Lower leg skin (tissue), 4 donors: ENCODE data around the gene ZNF474. TPM values are rescaled to one million over a fixed set of nuclear protein-coding genes. Genes with fewer than 3 reads are reported as not detected.

Experiments used
- DNase-seq, 2 donors: peaks; one replicate each; pipeline ENCODE4 v3.0.0-alpha.2; 2019; ENCODE audit warnings: low spot score in 2 of 2
- H3K4me3 ChIP-seq: fragments of 200-600 bp; sonication (generic); 2 replicates; pipeline ENCODE4 v1.5.1; 2017; ENCODE audit warnings: mild to moderate bottlenecking, low read depth; ENCODE audit not compliant: poor library complexity, severe bottlenecking
- POLR2A ChIP-seq, 2 donors: fragments of 450-650 bp; IDR thresholded peaks; one replicate each; pipeline ENCODE4 v1.6.1; 2016 to 2017; ENCODE audit warnings: antibody characterized with exemption in 2 of 2, mild to moderate bottlenecking in 1 of 2, moderate library complexity in 1 of 2
- WGBS, 2 donors: methylation state at CpG; one replicate each; pipeline ENCODE4 v1.1.5; 2018; 5-methylcytosine and 5-hydroxymethylcytosine counted together
- intact Hi-C: fragments of 100-400 bp; cut with DNase I; formaldehyde crosslinking; loops from one replicate; pipeline ENCODE4 v1.15.0; 2023; ENCODE audit warnings: low total_unique reads
- total RNA-seq, 4 donors: library from RNA; depleted of rRNA; stranded (reverse); fragments of >200 nt; gene quantifications; one replicate each; pipeline ENCODE4 v1.1.0, GENCODE V29; 2016
- TF ChIP-seq, protein P1 (sequence below), 3 donors: fragments of 450-650 bp; IDR thresholded peaks; one replicate each; pipeline ENCODE4 v1.5.1; 2016; ENCODE audit warnings: antibody characterized with exemption in 3 of 3, mild to moderate bottlenecking in 3 of 3, moderate library complexity in 2 of 3

Gene ZNF474
- total RNA-seq, 4 donors from 2014 or later, result 0.15 to 0.91 (median 0.68) TPM; not detected in 1

GRCh38 chr5:122110987-122111386 lies 18.4 kb upstream of the ZNF474 start:
- WGBS, 2 donors, result 10 to 23% methylated on average over 3 of the region's 3 CpGs
- no peak for DNase-seq
- intact Hi-C loops, result no loop called here
- TF ChIP-seq, protein P1, sequence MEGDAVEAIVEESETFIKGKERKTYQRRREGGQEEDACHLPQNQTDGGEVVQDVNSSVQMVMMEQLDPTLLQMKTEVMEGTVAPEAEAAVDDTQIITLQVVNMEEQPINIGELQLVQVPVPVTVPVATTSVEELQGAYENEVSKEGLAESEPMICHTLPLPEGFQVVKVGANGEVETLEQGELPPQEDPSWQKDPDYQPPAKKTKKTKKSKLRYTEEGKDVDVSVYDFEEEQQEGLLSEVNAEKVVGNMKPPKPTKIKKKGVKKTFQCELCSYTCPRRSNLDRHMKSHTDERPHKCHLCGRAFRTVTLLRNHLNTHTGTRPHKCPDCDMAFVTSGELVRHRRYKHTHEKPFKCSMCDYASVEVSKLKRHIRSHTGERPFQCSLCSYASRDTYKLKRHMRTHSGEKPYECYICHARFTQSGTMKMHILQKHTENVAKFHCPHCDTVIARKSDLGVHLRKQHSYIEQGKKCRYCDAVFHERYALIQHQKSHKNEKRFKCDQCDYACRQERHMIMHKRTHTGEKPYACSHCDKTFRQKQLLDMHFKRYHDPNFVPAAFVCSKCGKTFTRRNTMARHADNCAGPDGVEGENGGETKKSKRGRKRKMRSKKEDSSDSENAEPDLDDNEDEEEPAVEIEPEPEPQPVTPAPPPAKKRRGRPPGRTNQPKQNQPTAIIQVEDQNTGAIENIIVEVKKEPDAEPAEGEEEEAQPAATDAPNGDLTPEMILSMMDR (IDR thresholded peaks at IDR 0.05), result no peak
- TF ChIP-seq POLR2A (IDR thresholded peaks at IDR 0.05), result no peak
- H3K4me3 ChIP-seq, result no peak overlapping the region

- intact Hi-C loops, result no loop called here
- WGBS, 2 donors, result 50 to 62% methylated on average over 5 of the region's 5 CpGs
- H3K4me3 ChIP-seq, result no peak overlapping the region
- no peak for DNase-seq
- TF ChIP-seq POLR2A (IDR thresholded peaks at IDR 0.05), result no peak
- TF ChIP-seq, protein P1 (IDR thresholded peaks at IDR 0.05), result no peak
These were observed 17.9 kb upstream of the ZNF474 start for GRCh38 chr5:122111460-122111859.

DNA sequence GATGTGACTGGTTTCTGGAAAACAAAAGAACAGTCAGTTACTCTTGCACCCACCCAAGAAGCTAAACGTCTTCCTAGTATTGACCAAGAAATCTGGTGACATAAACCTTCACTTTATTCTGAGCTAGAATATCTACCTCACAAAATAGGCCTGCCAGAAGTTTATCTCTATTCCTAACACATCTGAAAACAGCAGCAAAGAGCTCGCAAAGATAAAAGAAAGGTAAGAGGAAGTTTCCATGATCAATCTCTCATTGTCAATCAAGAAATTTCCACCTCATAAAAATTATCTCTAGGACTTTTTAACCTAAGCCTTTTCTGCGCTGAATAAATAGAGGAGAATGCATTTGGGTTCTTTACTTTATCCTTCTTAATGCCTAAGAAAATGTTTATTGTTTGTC lies 17.3 kb upstream of the ZNF474 start:
- no peak for DNase-seq
- TF ChIP-seq, protein P1 (IDR thresholded peaks at IDR 0.05), result no peak
- TF ChIP-seq POLR2A (IDR thresholded peaks at IDR 0.05), result no peak
- intact Hi-C loops, result no loop called here
- 55 to 60% methylated on average over 3 of the region's 3 CpGs for WGBS, 2 donors
- H3K4me3 ChIP-seq, result no peak overlapping the region

DNA sequence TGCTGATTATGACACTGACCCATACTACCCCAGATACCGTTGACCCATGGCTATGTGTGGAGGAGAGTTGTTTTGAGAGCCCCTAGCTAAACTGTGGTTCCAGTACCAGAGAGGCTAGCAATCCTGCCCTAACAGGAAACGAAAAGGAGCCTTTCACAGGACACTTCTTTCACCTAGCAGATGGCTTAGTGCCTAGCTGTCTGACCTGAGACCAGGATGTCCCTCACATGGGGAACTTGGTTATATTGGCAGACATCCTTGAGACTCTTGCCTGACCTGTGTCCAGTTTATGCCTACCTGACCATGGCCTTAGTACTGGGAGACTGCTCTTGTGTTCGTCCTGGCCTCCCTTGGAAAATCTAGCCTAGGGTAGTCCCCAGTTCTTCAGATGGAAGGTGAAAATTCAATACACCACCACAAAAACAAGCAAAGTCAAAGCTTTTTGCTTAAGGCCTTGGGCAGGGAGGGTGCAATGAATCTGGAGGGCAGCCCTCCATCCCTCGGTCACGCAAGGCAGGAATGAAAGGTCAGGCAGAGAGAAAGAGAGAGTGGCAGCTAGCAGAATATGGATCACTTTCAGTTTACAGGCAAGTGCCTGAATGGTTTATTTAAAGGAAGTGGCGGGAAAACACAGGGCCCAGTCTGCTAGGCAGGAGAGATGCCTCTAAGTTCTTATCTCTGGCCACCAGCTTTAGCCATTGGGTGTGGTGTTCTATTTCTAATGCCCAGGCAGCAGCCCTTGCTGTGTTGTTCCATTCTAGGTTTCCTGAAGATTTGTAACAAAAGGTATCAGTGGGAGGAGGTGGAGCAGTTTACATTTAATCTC lies 16.4 kb upstream of the ZNF474 start:
- no peak overlapping the region for H3K4me3 ChIP-seq
- TF ChIP-seq, protein P1 (IDR thresholded peaks at IDR 0.05), result no peak
- no peak for TF ChIP-seq POLR2A (IDR thresholded peaks at IDR 0.05)
- 86 to 92% methylated on average over 5 to 6 of the region's 6 CpGs for WGBS, 2 donors
- intact Hi-C loops, result no loop called here
- DNase-seq, result no peak

- WGBS, 2 donors, result 33% methylated on average over 2 of the region's 2 CpGs
These were observed 14.8 kb upstream of the ZNF474 start for GRCh38 chr5:122114501-122114900.

More at GRCh38 chr5:122114501-122114900, 14.8 kb upstream of the ZNF474 start:
- H3K4me3 ChIP-seq, result no peak overlapping the region
- TF ChIP-seq, protein P1 (IDR thresholded peaks at IDR 0.05), result no peak
- no peak for TF ChIP-seq POLR2A (IDR thresholded peaks at IDR 0.05)
- intact Hi-C loops, result no loop called here
- DNase-seq, result no peak
